Right lobe of liver (tissue), 4 donors: ENCODE data around the gene NEURL2.

Experiments used
- CTCF ChIP-seq, 4 donors: fragments of 200-600 bp in 3 of 4; fragments of 450-650 bp in 1 of 4; IDR thresholded peaks; one replicate each; pipeline versions ENCODE4 v1.5.1 to v1.8.0; 2016 to 2022; ENCODE audit warnings: antibody characterized with exemption in 4 of 4, mild to moderate bottlenecking in 2 of 4
- POLR2A ChIP-seq: fragments of 450-650 bp; IDR thresholded peaks from one replicate; pipeline ENCODE4 v1.6.1; 2017; ENCODE audit warnings: antibody characterized with exemption, mild to moderate bottlenecking
- donor health status: DM: no; HTN: no; CAD: no.
- donor health status: DM: no; HTN: no; CAD: no.
- donor health status: DM: no; HTN: yes; CAD: no.

- no peak for TF ChIP-seq CTCF (IDR thresholded peaks at IDR 0.05)
- TF ChIP-seq POLR2A, result no peak
Measured at GRCh38 chr20:45940469-45940868, 49.5 kb upstream of the NEURL2 start.
